A673 (cell line): ENCODE results near the gene S100A14.

ENCODE experiments used
- EZH2 ChIP-seq: fragments of 200-600 bp; sonication (generic); IDR thresholded peaks from 2 replicates; pipeline ENCODE4 v1.6.1; 2017; ENCODE audit warnings: borderline replicate concordance, low read depth, mild to moderate bottlenecking, mixed read lengths, antibody characterized with exemption, low read length; ENCODE audit not compliant: poor library complexity, severe bottlenecking
- TF ChIP-seq, protein P1 (sequence below): fragments of 300-800, 200-600 bp; sonication (generic); conservative IDR thresholded peaks from 2 replicates; pipeline ENCODE4 v1.5.1; 2017; ENCODE audit warnings: low read depth, mild to moderate bottlenecking, antibody characterized with exemption, low read length, moderate library complexity, mixed read lengths

DNA sequence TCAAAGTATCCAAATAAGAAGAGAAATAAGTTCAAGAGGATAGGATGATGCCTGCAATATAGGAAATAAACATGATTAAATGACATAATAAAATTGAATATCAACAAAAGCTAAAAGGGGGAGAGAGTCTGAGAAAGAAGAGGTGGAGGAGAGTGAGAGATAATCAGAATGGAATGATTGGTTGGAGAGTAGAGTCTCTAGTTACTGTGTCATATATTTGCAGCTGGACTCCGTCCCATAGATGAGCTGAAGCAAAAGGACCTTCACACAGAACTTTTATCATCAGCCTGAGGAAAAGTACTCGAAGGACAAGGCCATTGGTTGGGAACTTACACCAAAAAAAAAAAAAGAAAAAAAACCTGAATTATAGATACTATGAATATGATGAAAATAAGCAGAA is 27.6 kb downstream of the S100A14 start:
- TF ChIP-seq, protein P1, sequence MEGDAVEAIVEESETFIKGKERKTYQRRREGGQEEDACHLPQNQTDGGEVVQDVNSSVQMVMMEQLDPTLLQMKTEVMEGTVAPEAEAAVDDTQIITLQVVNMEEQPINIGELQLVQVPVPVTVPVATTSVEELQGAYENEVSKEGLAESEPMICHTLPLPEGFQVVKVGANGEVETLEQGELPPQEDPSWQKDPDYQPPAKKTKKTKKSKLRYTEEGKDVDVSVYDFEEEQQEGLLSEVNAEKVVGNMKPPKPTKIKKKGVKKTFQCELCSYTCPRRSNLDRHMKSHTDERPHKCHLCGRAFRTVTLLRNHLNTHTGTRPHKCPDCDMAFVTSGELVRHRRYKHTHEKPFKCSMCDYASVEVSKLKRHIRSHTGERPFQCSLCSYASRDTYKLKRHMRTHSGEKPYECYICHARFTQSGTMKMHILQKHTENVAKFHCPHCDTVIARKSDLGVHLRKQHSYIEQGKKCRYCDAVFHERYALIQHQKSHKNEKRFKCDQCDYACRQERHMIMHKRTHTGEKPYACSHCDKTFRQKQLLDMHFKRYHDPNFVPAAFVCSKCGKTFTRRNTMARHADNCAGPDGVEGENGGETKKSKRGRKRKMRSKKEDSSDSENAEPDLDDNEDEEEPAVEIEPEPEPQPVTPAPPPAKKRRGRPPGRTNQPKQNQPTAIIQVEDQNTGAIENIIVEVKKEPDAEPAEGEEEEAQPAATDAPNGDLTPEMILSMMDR: no peak
- no peak for TF ChIP-seq EZH2
